IMR-90 (cell line): ENCODE measurements around the gene ADCYAP1R1.

Experiments
- CTCF ChIP-seq: conservative IDR thresholded peaks from 2 replicates; pipeline ENCODE4 v1.5.1; 2012; ENCODE audit warnings: mild to moderate bottlenecking, low read depth, low read length, improper control_type of control experiment
- FOS ChIP-seq: fragments of 150-350 bp; IDR thresholded peaks from 2 replicates; pipeline ENCODE4 v1.6.1; 2016; ENCODE audit warnings: low read depth, low read length
- MAFK ChIP-seq: IDR thresholded peaks from 2 replicates; pipeline ENCODE4 v1.6.1; 2012; ENCODE audit warnings: low read depth, low read length, improper control_type of control experiment
- MAZ ChIP-seq: IDR thresholded peaks from 2 replicates; pipeline ENCODE4 v1.6.1; 2012; ENCODE audit warnings: low read depth, mild to moderate bottlenecking, low read length, improper control_type of control experiment, moderate library complexity, borderline replicate concordance
- MXI1 ChIP-seq: IDR thresholded peaks from 2 replicates; pipeline ENCODE4 v1.6.1; 2012; ENCODE audit warnings: low read depth, mild to moderate bottlenecking, low read length, moderate library complexity, borderline replicate concordance
- POLR2A ChIP-seq: IDR thresholded peaks from 2 replicates; pipeline ENCODE4 v1.6.1; 2012; ENCODE audit warnings: mild to moderate bottlenecking, low read depth, low read length
- RAD21 ChIP-seq: IDR thresholded peaks from 2 replicates; pipeline ENCODE4 v1.6.1; 2012; ENCODE audit warnings: low read length, improper control_type of control experiment
- RCOR1 ChIP-seq: IDR thresholded peaks from 2 replicates; pipeline ENCODE4 v1.6.1; 2012; ENCODE audit warnings: mild to moderate bottlenecking, low read length, improper control_type of control experiment; ENCODE audit not compliant: insufficient replicate concordance
- RFX5 ChIP-seq: IDR thresholded peaks from 2 replicates; pipeline ENCODE4 v1.8.0; 2012; ENCODE audit warnings: low read depth, mild to moderate bottlenecking, low read length, moderate library complexity
- SMC3 ChIP-seq: fragments of 150-350 bp; IDR thresholded peaks from 2 replicates; pipeline ENCODE4 v1.6.1; 2016; ENCODE audit warnings: low read depth, mild to moderate bottlenecking, antibody characterized with exemption, low read length, moderate library complexity
- USF2 ChIP-seq: fragments of 150-350 bp; IDR thresholded peaks from 2 replicates; pipeline ENCODE4 v1.6.1; 2017; ENCODE audit warnings: mild to moderate bottlenecking, antibody characterized with exemption, low read length, low read depth

- no peak for TF ChIP-seq POLR2A
- no peak for TF ChIP-seq CTCF
- no peak for TF ChIP-seq SMC3
- TF ChIP-seq MAFK: no peak
- no peak for TF ChIP-seq MAZ
- TF ChIP-seq MXI1: no peak
- no peak for TF ChIP-seq RCOR1
- TF ChIP-seq RFX5: no peak
- TF ChIP-seq FOS: no peak
- no peak for TF ChIP-seq USF2
- TF ChIP-seq RAD21: no peak
Observed at GRCh38 chr7:31100871-31101270, 48.8 kb downstream of the ADCYAP1R1 start.
